ENCODE results near the gene PNPLA3.
"Not testable (repeated sequence)": the region's sequence is repeated elsewhere in the genome, so short reads cannot be mapped to it uniquely, and the experiment has no call there.

The PNPLA3 gene

GRCh38 chr22:43890901-43891331, 32.7 kb upstream of the PNPLA3 start:
- DNase-seq, result no peak

DNA sequence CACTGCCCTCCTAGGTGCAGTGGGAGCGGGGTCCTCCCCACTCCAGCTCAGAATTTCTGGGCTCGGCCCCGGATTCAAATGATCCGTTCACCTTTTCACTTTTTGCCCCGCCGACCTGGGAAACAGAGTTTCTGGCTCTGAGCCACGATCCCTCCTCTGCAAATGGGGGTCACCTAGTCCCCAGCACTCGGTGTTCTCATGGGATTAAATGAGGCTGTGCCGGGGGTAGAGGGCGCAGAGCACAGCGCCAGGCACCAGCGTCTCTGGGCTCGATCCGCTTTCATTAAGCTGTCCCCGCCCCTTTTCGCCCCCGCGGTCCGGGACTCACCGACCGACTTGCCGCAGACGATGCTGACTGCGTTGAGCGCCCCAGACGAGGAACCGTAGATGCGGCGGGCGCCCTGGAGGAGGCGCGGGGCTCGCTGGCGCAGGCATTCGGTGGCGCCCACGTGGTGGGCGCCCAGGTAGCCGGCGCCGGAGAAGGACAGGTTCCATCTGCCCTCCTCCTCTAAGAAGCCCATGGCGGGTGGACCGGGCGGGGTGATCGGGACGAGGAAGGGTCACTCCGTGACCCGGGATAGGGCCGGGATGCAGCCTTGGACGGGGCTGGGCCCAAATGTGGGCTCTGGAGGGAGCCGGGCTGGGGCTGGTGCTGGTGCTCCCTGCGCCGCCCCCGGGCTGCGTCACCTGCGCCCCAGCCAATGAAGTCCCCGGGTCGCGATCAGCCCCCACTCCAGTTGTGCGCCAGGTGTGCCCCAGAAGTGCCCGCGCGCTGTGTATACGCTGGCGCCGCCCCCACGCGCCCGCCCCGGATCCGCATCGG, 32.0 kb upstream of the PNPLA3 start, which contains the start of gene PNPLA5:
PNPLA5 (minus strand) TSS at position 654 of the 823 bp plus-strand sequence; CDS start at position 521, 133 bp downstream.
- no peak for DNase-seq

GRCh38 chr22:43892183-43892894, 31.3 kb upstream of the PNPLA3 start:
- DNase-seq, result no peak

DNA sequence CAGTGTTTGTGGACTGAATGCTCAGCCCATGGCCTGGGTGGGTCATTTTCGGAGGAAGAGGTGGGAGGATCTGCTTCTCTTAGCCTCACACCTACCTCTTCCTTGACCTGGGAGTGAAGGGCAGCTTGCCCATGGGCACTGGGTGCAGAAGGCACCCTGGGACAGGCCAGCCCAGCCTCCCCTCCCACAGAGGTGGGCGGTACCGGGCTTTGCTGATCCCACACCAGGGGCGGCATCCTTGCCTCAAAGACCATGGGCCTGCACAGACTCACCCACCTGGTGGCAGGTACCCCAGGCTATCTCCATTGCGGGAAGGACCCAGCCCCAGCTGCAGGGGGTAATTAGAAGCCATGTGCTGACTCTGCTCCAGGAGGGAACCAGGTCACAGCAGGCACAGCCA, 30.3 kb upstream of the PNPLA3 start:
- no peak for DNase-seq

DNA sequence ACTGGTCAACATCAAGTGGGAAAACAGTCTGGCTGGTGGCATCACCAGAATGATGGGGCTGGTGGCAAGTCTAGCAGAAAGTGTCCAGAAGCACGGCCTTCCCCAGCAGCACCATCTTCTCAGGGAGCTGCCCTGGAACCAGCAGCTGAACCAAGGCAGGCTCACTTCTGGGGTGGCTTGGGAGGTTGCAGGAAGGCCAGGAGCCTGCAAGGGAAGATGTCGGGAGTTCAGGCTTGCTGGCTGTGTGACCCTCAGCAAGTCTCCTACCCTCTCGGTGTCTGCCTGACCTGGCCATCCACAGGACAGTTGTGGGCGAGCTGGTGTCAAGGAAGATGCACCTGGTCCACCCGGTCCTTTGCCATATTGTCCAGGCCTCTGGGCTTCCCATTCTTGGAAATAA, 29.5 kb upstream of the PNPLA3 start:
- DNase-seq, result no peak

DNA sequence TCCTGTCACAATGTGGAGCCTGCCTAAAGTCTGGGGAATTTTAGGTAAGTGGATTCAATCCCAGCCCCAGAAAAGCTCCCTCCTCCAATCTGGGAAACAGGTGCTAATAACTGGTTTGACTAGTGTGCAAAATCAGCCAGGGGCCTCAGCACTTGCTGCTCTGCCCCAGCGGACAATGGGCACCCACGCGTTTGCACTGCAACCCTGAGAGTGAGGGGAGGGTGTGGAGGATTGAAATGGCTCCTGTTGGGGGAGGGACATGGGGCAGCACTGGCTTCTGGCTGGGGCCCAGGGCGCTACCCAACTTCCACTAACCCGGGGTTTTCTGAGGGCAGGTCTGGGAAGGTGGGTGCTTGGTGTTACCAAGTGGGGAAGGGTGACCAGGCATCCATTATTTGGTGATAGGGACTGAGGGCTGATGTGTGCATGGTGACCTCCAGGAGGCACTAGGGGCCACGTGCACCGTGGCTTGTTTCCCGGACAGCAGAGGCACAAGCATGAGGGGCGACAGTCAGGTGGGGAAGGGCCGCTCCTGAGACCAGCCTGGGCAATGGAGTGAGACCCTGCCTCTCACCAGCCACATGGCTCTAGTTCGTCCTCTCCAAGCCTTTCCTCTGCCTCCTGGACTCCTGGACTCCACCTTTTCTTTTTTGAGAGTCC, 27.5 kb upstream of the PNPLA3 start:
- no peak for DNase-seq

DNA sequence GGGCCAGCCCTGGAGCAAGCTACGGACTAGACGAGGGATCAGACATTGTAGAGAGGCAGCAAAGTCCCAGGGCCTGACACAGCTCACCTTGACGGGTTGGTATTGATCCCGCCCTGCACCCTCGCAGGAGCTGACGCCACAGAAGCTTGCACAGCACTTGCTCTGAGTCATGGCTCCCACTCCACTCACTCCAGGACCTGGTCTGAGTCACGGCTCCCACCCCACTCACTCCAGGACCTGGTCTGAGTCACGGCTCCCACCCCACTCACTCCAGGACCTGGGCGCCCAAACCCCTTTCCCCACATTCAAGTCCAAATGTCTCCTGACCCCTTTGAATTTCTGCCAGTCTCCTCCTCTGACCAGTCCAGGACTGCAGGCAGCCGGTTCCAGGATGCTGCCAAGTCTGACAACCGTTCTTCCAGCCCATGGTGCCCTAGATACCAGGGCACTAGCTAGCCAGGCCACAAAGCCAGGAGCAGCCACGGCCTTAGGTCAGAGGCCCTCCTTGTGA, 25.8 kb upstream of the PNPLA3 start:
- DNase-seq, result no peak

- DNase-seq, result no peak
Observed at GRCh38 chr22:43900206-43900605, 23.4 kb upstream of the PNPLA3 start.

- DNase-seq, result no peak
Observed at GRCh38 chr22:43901976-43902643, 21.5 kb upstream of the PNPLA3 start.

DNA sequence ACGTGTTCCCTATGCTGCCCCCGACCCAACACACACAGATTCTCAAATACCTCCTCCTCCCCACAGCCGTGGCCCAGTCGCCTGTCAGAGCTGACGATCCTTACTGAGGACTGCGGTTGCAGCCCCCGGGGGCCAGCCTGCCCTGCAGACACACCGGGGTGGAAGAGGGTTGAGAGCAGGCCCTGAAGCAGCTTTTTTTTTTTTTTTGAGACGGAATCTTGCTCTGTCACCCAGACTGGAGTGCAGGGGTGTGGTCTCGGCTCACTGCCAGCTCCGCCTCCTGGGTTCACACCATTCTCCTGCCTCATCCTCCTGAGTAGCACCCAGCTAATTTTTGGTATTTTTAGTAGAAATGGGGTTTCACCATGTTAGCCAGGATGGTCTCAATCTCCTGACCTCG, 20.6 kb upstream of the PNPLA3 start:
- not testable (repeated sequence) for DNase-seq

GRCh38 chr22:43904412-43904811, 19.2 kb upstream of the PNPLA3 start:
- DNase-seq, result not testable (repeated sequence)

DNA sequence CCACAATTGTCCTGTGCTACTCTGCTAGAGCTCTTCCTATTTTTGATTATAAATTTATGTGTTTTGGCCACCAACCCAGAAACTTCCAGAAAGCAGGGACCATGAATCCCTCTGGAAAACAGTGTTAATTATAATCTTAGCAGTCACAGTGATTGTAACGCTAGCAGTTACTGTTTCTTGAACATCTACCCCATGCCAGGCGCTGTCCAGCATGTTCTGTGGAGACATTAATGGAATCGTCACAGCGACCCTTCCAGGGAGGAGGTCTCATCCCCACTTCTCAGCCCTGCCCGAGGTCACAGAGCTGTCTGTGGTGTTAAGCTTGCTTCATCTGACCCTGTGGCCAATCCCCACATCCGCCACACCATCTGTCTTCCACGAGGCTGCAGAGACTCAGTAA, 17.9 kb upstream of the PNPLA3 start:
- DNase-seq, result no peak

GRCh38 chr22:43909708-43910107, 13.9 kb upstream of the PNPLA3 start:
- DNase-seq, result no peak

DNA sequence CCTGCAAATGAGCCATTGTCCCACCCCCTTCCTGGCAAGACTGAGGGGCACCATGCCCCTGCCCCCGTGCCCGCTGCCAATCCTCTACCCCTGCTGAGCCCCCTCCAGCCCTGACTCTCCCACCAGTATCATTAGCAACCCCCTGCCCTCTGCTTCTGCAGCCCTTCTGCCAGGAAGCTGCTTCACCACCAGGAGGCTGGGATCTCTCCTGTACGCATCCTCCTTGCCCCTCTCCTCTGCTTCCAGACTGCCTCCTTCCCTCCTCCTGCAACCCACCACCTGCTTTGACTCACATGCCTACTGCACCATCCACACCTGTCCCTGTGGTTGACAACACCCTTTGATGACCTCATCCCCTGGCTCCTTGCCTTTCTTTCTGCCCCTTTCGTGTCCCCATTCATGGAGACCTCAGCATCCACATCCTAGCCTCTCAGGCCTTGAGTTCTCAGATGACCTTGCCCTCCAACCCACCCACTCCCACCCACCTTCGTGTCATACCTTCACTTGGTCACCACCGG, 13.4 kb upstream of the PNPLA3 start:
- no peak for DNase-seq

GRCh38 chr22:43911351-43911750, 12.3 kb upstream of the PNPLA3 start:
- no peak for DNase-seq

DNA sequence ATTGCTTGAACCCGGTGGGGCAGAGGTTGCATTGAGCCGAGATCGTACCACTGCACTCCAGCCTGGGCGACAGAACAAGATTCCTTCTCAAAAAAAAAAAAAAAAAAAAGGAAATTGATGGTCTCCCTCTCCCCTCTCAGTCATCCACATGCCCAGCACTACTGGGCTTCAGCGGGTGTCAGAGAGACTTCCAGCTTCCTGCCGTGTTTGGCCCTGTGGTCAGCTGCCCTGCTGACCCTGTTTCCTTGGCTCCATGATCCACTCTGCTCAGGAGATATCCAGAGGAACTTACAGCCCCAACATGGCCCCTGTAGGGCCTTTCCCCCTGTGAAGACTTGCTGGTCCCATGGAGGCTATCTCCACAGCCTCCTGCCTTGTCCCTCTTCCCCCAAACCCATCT, 6.1 kb upstream of the PNPLA3 start:
- DNase-seq, result no peak

GRCh38 chr22:43919106-43919973, 4.3 kb upstream of the PNPLA3 start:
- no peak for DNase-seq

DNA sequence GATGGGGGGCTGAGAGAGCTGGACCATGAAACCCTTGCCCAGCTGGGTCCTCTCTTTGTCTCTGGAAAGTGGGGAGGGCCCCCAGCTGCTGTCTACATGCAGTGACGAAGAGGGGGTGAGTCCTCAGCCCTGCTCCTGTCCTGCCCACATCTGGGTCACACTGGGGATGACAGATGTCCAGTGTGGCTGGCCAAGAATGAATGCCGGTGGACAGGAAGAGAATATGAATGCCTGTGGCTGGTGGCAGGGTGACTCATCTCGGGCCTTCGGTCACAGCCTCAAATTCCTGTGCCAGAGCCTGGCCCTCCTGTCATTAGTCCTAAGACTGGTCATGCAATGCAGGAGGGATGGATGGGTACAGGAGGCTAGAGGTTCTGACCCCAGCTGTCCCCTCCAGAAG, 2.2 kb upstream of the PNPLA3 start:
- DNase-seq, result no peak

- no peak for DNase-seq
Observed at GRCh38 chr22:43922123-43922522, 1.5 kb upstream of the PNPLA3 start.

DNA sequence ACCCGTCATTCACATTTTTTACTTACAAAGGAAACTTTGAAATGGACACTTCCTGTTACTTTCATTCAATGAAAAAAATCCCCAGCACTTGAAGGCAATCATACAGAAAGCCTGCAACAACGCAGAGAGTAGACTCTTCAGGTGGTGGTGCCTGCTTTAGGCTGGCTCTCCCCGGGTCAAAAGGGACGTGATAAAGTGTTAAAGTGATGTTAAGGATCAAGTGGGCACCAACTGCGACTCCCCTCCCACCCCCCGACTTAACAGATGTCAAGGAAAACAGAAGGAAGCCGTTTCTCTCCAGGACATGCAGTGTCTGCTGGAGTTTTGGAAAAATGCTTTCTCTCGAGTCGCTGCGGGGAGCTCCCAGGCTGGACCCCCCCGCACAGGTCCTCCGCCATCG, 414 bp upstream of the PNPLA3 start:
- DNase-seq, result no peak

DNA sequence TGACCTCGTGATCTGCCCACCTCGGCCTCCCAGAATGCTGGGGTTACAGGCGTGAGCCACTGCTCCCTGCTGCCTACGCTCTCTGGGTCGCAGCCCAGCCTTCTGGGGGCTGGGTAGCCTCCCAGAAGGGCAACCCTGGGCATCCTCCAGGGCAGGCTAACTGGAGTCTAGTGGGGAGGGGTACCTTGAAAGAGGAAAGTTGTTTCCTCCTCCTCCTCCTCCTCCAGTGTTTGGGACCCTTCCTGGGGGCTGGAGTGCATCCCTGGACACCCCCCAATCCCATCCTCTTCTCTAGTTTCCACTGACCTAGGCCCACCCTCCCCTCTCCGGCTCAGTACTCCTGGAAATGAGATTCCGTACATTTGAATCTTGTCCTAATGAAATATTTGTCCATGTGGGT, 1.3 kb downstream of the PNPLA3 start:
- DNase-seq, result no peak
